K562 (cell line): ENCODE measurements around the gene TRMT10B. TPM values are rescaled to one million over a fixed set of nuclear protein-coding genes. Genes with fewer than 3 reads are reported as not detected.
A peak's percentile ranks its signal among the peaks of the same experiment; 100 is the strongest.

Experiments
- AFF4 ChIP-seq: sonication (generic); formaldehyde crosslinking; IDR thresholded peaks from 2 replicates; pipeline ENCODE4 v1.8.0; 2023; ENCODE audit warnings: mild to moderate bottlenecking, missing genetic modification reagents
- COPS2 ChIP-seq: fragments of 450-650 bp; conservative IDR thresholded peaks from 2 replicates; pipeline ENCODE4 v1.6.1; 2016; ENCODE audit warnings: mild to moderate bottlenecking, moderate library complexity
- FOXP4 ChIP-seq: sonication (generic); formaldehyde crosslinking; IDR thresholded peaks from 2 replicates; pipeline ENCODE4 v1.8.0; 2022; ENCODE audit warnings: mild to moderate bottlenecking, missing genetic modification reagents, borderline replicate concordance
- MTA3 ChIP-seq: fragments of 450-650 bp; formaldehyde crosslinking; IDR thresholded peaks from 2 replicates; pipeline ENCODE4 v1.6.1; 2017; ENCODE audit warnings: mild to moderate bottlenecking, borderline replicate concordance
- NR0B1 ChIP-seq: fragments of 450-650 bp; IDR thresholded peaks from one replicate; pipeline ENCODE4 v1.6.1; 2018; ENCODE audit warnings: mild to moderate bottlenecking, moderate library complexity; ENCODE audit not compliant: partially characterized antibody
- POLR2B ChIP-seq: fragments of 450-650 bp; IDR thresholded peaks from 2 replicates; pipeline ENCODE4 v1.6.1; 2018; ENCODE audit warnings: low read depth; ENCODE audit not compliant: partially characterized antibody
- PPARD ChIP-seq: fragments of 250-450 bp; sonication (Bioruptor Pico); IDR thresholded peaks from 2 replicates; pipeline ENCODE4 v1.8.0; 2022; ENCODE audit warnings: inconsistent platforms, mild to moderate bottlenecking, moderate library complexity
- SFPQ ChIP-seq: fragments of 200-400 bp; formaldehyde crosslinking; IDR thresholded peaks from 2 replicates; pipeline ENCODE4 v1.6.1; 2017; ENCODE audit warnings: mild to moderate bottlenecking, low read depth, low read length, moderate library complexity
- SIRT6 ChIP-seq: IDR thresholded peaks from one replicate; pipeline ENCODE4 v1.6.1; 2012; ENCODE audit warnings: low read depth, mild to moderate bottlenecking, control low read depth, inconsistent platforms, low read length, moderate library complexity
- ZNF518B ChIP-seq: fragments of 250-450 bp; sonication (Bioruptor Pico); IDR thresholded peaks from 2 replicates; pipeline ENCODE4 v1.5.0; 2021; ENCODE audit warnings: mild to moderate bottlenecking, moderate library complexity
- polyA plus RNA-seq, 8 experiments: library from polyadenylated mRNA; depleted of rRNA in 4 of 8; stranded (reverse) in 5 of 8; unstranded in 3 of 8; fragments of >200 nt; fragmentation: Nextera tagmentation in 2 of 8; fragmentation: Illumina TruSeq in 1 of 8; extraction: Ambion mirVana in 2 of 8; extraction: Trizol in 1 of 8; gene quantifications; 2 replicates each; pipeline versions ENCODE4 v1.2.1 to v1.2.3, GENCODE V29; 2011 to 2014; ENCODE audit warnings: inconsistent platforms in 1 of 8, missing spikeins in 1 of 8
- total RNA-seq, 7 experiments: library from RNA; depleted of rRNA in 6 of 7; stranded (reverse); fragments of >200 nt in 6 of 7; fragmentation: Illumina TruSeq in 2 of 7; extraction: Trizol in 2 of 7; gene quantifications; 2 replicates each; pipeline versions ENCODE4 v1.2.1 to v1.2.3, GENCODE V29; 2011 to 2021; ENCODE audit warnings: low replicate concordance in 1 of 7
- TF ChIP-seq, protein P1 (sequence below): sonication (generic); formaldehyde crosslinking; IDR thresholded peaks from 2 replicates; pipeline ENCODE4 v1.8.1; 2022; ENCODE audit warnings: missing genetic modification reagents

TRMT10B gene
- total and polyA plus RNA-seq, 9 of the 15 experiments (the other 6 are each of a cell fraction or from before 2014, with no cell fraction given), result 2.9 to 13.4 (median 7.0) TPM

DNA sequence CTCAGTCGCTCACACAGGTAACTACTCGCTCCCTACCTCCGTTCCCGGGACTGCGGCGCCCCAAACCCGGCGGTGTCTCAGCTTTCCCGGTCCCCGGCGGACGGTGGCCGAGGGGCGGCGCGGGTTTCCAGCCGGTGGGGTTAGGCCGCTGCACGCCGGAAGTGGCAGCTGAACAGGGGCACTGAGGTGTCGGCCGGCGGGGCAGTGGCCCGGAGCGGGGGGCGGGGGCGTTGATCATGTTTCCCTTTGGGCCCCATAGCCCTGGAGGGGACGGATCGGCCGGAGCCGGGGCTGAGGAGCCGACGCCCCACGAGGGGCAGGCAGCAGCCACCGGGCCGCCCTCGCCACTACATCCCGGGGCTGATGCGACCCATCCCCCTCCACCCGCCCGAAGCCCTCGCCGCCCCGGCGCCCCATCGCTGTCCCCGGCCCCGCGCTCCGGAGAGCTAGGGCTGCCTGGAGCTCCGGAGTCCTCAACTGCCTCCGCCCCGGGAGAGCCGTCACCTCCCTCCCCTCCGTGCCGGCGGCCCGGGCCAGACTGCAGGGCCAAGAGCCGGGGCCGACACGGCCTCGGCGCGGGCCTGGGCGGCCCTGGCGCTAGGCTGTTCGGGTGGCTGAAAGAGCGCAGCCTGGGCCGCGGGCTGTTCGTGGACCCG is 47.2 kb downstream of the TRMT10B start, which contains the start of gene DCAF10 (continued):
- TF ChIP-seq SFPQ (no peak), PPARD (CRISPR knock-in tag) (no peak), AFF4 (CRISPR knock-in tag) (peak; percentile 77; the same call in 1 of the 2 replicates), MTA3 (peak; percentile 97), POLR2B (peak; percentile 62), NR0B1 (no peak), SIRT6 (no peak), FOXP4 (CRISPR knock-in tag) (peak; percentile 26; the same call in 1 of the 2 replicates), ZNF518B (CRISPR knock-in tag) (no peak), COPS2 (no peak)
- TF ChIP-seq, protein P1, sequence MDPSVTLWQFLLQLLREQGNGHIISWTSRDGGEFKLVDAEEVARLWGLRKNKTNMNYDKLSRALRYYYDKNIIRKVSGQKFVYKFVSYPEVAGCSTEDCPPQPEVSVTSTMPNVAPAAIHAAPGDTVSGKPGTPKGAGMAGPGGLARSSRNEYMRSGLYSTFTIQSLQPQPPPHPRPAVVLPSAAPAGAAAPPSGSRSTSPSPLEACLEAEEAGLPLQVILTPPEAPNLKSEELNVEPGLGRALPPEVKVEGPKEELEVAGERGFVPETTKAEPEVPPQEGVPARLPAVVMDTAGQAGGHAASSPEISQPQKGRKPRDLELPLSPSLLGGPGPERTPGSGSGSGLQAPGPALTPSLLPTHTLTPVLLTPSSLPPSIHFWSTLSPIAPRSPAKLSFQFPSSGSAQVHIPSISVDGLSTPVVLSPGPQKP (CRISPR knock-in tag), result 0 out of 2 replicates have a peak, but pooled peaks have one; percentile 26
